K562 (cell line): ENCODE measurements around the gene ATF4. TPM values are rescaled to one million over a fixed set of nuclear protein-coding genes. Genes with fewer than 3 reads are reported as not detected.

ENCODE experiments used
- ATAC-seq: fragments of 200-7000 bp; cut with Tn5 transposase; 3 replicates; pipeline ENCODE4 v1.9.1; 2020; ENCODE audit warnings: moderate library complexity
- BruUV-seq: library from RNA; stranded (reverse); fragments of 400-500 nt; replicated peaks from 2 replicates; lab custom pipeline; 2021; lab: Mats Ljungman, UMichigan
- CTCF ChIA-PET: fragments of 300-600 bp; formaldehyde crosslinking; extraction: SDS; loops from one replicate; lab custom pipeline; 2021; ENCODE audit warnings: low intra/inter-chr PET ratio; lab: Yijun Ruan, JAX
- POLR2A ChIA-PET: fragments of 300-600, 350-650 bp; sonication (Branson Sonifier 250); formaldehyde crosslinking; extraction: SDS; loops from one replicate; lab custom pipeline; 2021; ENCODE audit warnings: antibody characterized with exemption, inconsistent platforms; lab: Yijun Ruan, JAX
- DNase-seq, 4 experiments: peaks; one replicate each; pipeline versions ENCODE4 v3.0.0 to v3.0.0-alpha.2; 2011 to 2018; ENCODE audit warnings: low spot score in 3 of 4, mixed read lengths in 3 of 4; ENCODE audit errors: extremely low read depth in 1 of 4
- FAIRE-seq: peaks from 2 replicates; lab custom pipeline; 2011; peaks lifted over from hg19 to GRCh38; lab: Jason Lieb, UNC
- H2AFZ ChIP-seq: 2 replicates; pipeline ENCODE4 v1.6.0; 2011; ENCODE audit warnings: low read depth, low read length, control low read depth, inconsistent platforms
- H3K27ac ChIP-seq: fragments of 200-600 bp; 3 replicates; pipeline ENCODE4 v1.8.0; 2011; ENCODE audit warnings: low read depth, mild to moderate bottlenecking, control low read depth, inconsistent platforms, low read length, moderate library complexity, mixed read lengths; ENCODE audit errors: extremely low read depth
- H3K27me3 ChIP-seq, 2 experiments: fragments of 300-600 bp in 1 of 2; 2 replicates in 1 of 2; 3 replicates in 1 of 2; pipeline versions ENCODE4 v1.6.0 to v1.8.0; 2011; ENCODE audit warnings: inconsistent platforms in 2 of 2, low read length in 2 of 2, mild to moderate bottlenecking in 1 of 2, mixed read lengths in 1 of 2, moderate library complexity in 1 of 2; ENCODE audit not compliant: control insufficient read depth in 2 of 2, insufficient read depth in 2 of 2
- H3K36me3 ChIP-seq: fragments of 300-600 bp; 3 replicates; pipeline ENCODE4 v1.8.0; 2011; ENCODE audit warnings: mild to moderate bottlenecking, low read length, inconsistent platforms; ENCODE audit not compliant: control insufficient read depth, insufficient read depth
- H3K4me1 ChIP-seq, 2 experiments: fragments of 200-600 bp in 1 of 2; replicated peaks in 1 of 2; 2 replicates in 1 of 2; 3 replicates in 1 of 2; pipeline versions ENCODE4 v1.5.1 to v1.8.0; 2011; ENCODE audit warnings: inconsistent platforms in 2 of 2, low read length in 2 of 2, mild to moderate bottlenecking in 1 of 2, mixed read lengths in 1 of 2, moderate library complexity in 1 of 2; ENCODE audit not compliant: control insufficient read depth in 2 of 2, insufficient read depth in 2 of 2
- H3K4me2 ChIP-seq: 2 replicates; pipeline ENCODE4 v1.6.1; 2011; ENCODE audit warnings: low read length, control low read depth, inconsistent platforms, mixed read lengths; ENCODE audit not compliant: insufficient read depth
- H3K4me3 ChIP-seq: fragments of 200-600 bp; sonication (generic), shearing (Covaris generic); 2 replicates; pipeline ENCODE4 v1.5.1; 2016; ENCODE audit warnings: control low read depth, inconsistent platforms
- H3K79me2 ChIP-seq: fragments of 200-600 bp; 3 replicates; pipeline ENCODE4 v1.8.0; 2011; ENCODE audit warnings: low read length, inconsistent platforms; ENCODE audit not compliant: control insufficient read depth, insufficient read depth
- H3K9ac ChIP-seq, 2 experiments: 2 replicates each; pipeline versions ENCODE4 v1.6.0 to v1.6.1; 2011; ENCODE audit warnings: low read depth in 2 of 2, low read length in 2 of 2, control low read depth in 1 of 2, inconsistent platforms in 1 of 2, mild to moderate bottlenecking in 1 of 2, mixed read lengths in 1 of 2; ENCODE audit not compliant: insufficient read depth in 1 of 2
- H3K9me1 ChIP-seq: one replicate; pipeline ENCODE4 v1.6.0; 2011; ENCODE audit warnings: inconsistent platforms, mild to moderate bottlenecking, low read length, moderate library complexity; ENCODE audit not compliant: control insufficient read depth, insufficient read depth
- H3K9me3 ChIP-seq: replicated peaks from 2 replicates; pipeline ENCODE4 v1.5.1; 2011; ENCODE audit warnings: low read depth, low read length, inconsistent platforms; ENCODE audit not compliant: control insufficient read depth, insufficient read depth
- H4K20me1 ChIP-seq: replicated peaks from 2 replicates; pipeline ENCODE4 v1.6.1; 2011; ENCODE audit warnings: low read length, inconsistent platforms, mixed read lengths; ENCODE audit not compliant: control insufficient read depth, insufficient read depth
- FOXA3 ChIP-seq, 2 experiments: fragments of 450-650 bp in 1 of 2; sonication (generic) in 1 of 2; formaldehyde crosslinking; IDR thresholded peaks in 1 of 2; conservative IDR thresholded peaks in 1 of 2; 2 replicates each; pipeline versions ENCODE4 v1.4.0 to v1.8.0; 2020 to 2022; ENCODE audit warnings: mild to moderate bottlenecking in 2 of 2, missing genetic modification reagents in 1 of 2
- KHSRP ChIP-seq: fragments of 450-650 bp; IDR thresholded peaks from 2 replicates; pipeline ENCODE4 v1.6.1; 2017
- MTA3 ChIP-seq: fragments of 450-650 bp; formaldehyde crosslinking; IDR thresholded peaks from 2 replicates; pipeline ENCODE4 v1.6.1; 2017; ENCODE audit warnings: mild to moderate bottlenecking, borderline replicate concordance
- ZNF12 ChIP-seq: sonication (generic); formaldehyde crosslinking; IDR thresholded peaks from 2 replicates; pipeline ENCODE4 v1.4.0; 2020; ENCODE audit warnings: mild to moderate bottlenecking, missing genetic modification reagents
- WGBS: fragments of 100-300 bp; shearing (Covaris generic); methylation state at CpG from one replicate; pipeline ENCODE4 v1.1.6; 2016; ENCODE audit warnings: low coverage, mixed read lengths; ENCODE audit not compliant: insufficient coverage; ENCODE audit errors: missing lambda C conversion rate; 5-methylcytosine and 5-hydroxymethylcytosine counted together
- in situ Hi-C: fragments of 300-500 bp; cut with MboI; formaldehyde crosslinking; loops from 4 replicates; pipeline ENCODE4 v1.15.0; 2018; ENCODE audit warnings: inconsistent platforms, mixed read lengths
- intact Hi-C: fragments of 100-400 bp; cut with micrococcal nuclease; formaldehyde crosslinking; loops from 2 replicates; pipeline ENCODE4 v1.14.2; 2022
- polyA plus RNA-seq, 8 experiments: library from polyadenylated mRNA; depleted of rRNA in 4 of 8; stranded (reverse) in 5 of 8; unstranded in 3 of 8; fragments of >200 nt; fragmentation: Nextera tagmentation in 2 of 8; fragmentation: Illumina TruSeq in 1 of 8; extraction: Ambion mirVana in 2 of 8; extraction: Trizol in 1 of 8; gene quantifications; 2 replicates each; pipeline versions ENCODE4 v1.2.1 to v1.2.3, GENCODE V29; 2011 to 2014; ENCODE audit warnings: inconsistent platforms in 1 of 8, missing spikeins in 1 of 8
- total RNA-seq, 7 experiments: library from RNA; depleted of rRNA in 6 of 7; stranded (reverse); fragments of >200 nt in 6 of 7; fragmentation: Illumina TruSeq in 2 of 7; extraction: Trizol in 2 of 7; gene quantifications; 2 replicates each; pipeline versions ENCODE4 v1.2.1 to v1.2.3, GENCODE V29; 2011 to 2021; ENCODE audit warnings: low replicate concordance in 1 of 7
- TF ChIP-seq, protein P1 (sequence below): fragments of 250-450 bp; sonication (Bioruptor Pico); IDR thresholded peaks from 2 replicates; pipeline ENCODE4 v1.4.0; 2020; ENCODE audit warnings: mild to moderate bottlenecking, moderate library complexity

ATF4 gene
- total and polyA plus RNA-seq, 9 of the 15 experiments (the other 6 are each of a cell fraction or from before 2014, with no cell fraction given): 93.1 to 723 (median 355) TPM

DNA sequence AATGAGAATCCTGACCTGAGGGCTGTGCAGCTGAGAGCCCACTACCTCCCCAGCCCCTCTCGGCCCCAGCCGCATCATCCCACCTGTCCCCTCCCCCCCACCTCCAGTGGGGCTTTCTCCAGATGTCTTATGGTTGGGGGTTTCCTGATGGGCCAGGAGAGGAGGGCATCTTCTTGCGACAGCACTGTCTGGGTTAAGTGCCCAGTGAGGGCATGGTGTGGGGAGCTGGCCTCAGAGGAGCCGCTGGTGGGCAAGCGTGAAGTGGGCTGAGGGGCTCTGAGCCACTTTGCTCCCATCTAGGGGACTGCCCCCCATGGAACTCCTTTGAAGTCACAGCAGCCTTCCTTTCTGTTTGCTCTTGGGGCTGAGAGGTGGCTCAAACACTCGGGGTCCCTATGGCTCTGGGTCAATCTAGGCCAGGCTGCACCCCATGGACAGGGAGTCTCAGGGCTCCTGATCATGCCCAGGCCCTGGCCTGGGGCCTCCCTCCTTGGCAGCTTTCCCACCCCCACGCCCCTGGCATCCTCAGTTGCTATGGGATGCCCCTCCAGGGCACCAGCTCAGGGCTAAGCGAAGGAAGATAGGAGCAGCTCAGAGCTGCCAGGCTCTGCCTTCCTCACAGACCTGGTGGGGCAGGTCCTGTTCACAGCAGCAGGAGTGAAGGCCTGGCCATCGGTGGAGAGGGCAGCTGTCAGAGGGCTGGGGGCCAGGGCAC lies 29.2 kb upstream of the ATF4 start:
- intact Hi-C loops: no loop called here
- ATAC-seq: no peak
- Histone ChIP-seq H3K27ac (no peak overlapping the region), H3K9me3 (no peaks in the 10 kb centered on the region), H3K4me2 (no peak overlapping the region), H3K4me1 (peaks cover 39 to 48% of the 10 kb centered on the region in 2 experiments), H3K27me3 (no peaks in the 10 kb centered on the region), H3K9ac (peak overlapping the region in 1 of 2 experiments; percentile 75; a peak in 2 of 4 replicates), H3K9me1 (no peaks in the 10 kb centered on the region), H3K4me3 (no peak overlapping the region), H4K20me1 (no peaks in the 10 kb centered on the region), H3K79me2 (peaks cover 26% of the 10 kb centered on the region; the same call in 2 of the 3 replicates), H3K36me3 (peaks cover 10% of the 10 kb centered on the region; the same call in 1 of the 3 replicates), H2AFZ (no peak overlapping the region)
- ChIA-PET CTCF (no interaction called here), POLR2A (interaction anchor here (0.6 to 1.8 kb wide), 7 partner anchors 10 to 1927 kb away, joined by 3 to 12 read pairs (median 3); partner anchors contain the start of genes ATF4 and MIEF1)
- WGBS: 63% methylated on average over 6 of the region's 9 CpGs
- no peak for DNase-seq
- in situ Hi-C loops: no loop called here
- no peak for FAIRE-seq
- no TSS peak for BruUV-seq
- no peak for TF ChIP-seq MTA3
- TF ChIP-seq, protein P1, sequence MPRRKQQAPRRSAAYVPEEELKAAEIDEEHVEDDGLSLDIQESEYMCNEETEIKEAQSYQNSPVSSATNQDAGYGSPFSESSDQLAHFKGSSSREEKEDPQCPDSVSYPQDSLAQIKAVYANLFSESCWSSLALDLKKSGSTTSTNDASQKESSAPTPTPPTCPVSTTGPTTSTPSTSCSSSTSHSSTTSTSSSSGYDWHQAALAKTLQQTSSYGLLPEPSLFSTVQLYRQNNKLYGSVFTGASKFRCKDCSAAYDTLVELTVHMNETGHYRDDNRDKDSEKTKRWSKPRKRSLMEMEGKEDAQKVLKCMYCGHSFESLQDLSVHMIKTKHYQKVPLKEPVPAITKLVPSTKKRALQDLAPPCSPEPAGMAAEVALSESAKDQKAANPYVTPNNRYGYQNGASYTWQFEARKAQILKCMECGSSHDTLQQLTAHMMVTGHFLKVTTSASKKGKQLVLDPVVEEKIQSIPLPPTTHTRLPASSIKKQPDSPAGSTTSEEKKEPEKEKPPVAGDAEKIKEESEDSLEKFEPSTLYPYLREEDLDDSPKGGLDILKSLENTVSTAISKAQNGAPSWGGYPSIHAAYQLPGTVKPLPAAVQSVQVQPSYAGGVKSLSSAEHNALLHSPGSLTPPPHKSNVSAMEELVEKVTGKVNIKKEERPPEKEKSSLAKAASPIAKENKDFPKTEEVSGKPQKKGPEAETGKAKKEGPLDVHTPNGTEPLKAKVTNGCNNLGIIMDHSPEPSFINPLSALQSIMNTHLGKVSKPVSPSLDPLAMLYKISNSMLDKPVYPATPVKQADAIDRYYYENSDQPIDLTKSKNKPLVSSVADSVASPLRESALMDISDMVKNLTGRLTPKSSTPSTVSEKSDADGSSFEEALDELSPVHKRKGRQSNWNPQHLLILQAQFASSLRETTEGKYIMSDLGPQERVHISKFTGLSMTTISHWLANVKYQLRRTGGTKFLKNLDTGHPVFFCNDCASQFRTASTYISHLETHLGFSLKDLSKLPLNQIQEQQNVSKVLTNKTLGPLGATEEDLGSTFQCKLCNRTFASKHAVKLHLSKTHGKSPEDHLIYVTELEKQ (CRISPR knock-in tag): no peak
- no peak for TF ChIP-seq FOXA3 (CRISPR knock-in tag; conservative IDR thresholded peaks at IDR 0.05 in 1 of 2, IDR thresholded peaks at IDR 0.05 in 1 of 2)
- TF ChIP-seq KHSRP: no peak
- no peak for TF ChIP-seq ZNF12
